HepG2 (cell line): ENCODE data around the gene ARHGAP15.

ENCODE experiments used
- BHLHE40 ChIP-seq: IDR thresholded peaks from 2 replicates; pipeline ENCODE4 v1.6.1; 2011; ENCODE audit warnings: low read length, improper control_type of control experiment
- EZH2 ChIP-seq: conservative IDR thresholded peaks from 2 replicates; pipeline ENCODE4 v1.6.1; 2012; ENCODE audit warnings: mild to moderate bottlenecking, low read depth, low read length, moderate library complexity
- THAP11 ChIP-seq: IDR thresholded peaks from 2 replicates; pipeline ENCODE4 v1.6.1; 2016; ENCODE audit warnings: missing biosample characterization, missing genetic modification reagents
- ZNF431 ChIP-seq: sonication (generic); formaldehyde crosslinking; IDR thresholded peaks from 2 replicates; pipeline ENCODE4 v1.9.0; 2022; ENCODE audit warnings: missing genetic modification reagents, low read depth, mild to moderate bottlenecking, borderline replicate concordance

GRCh38 chr2:143209570-143210445 is 80.6 kb downstream of the ARHGAP15 start:
- TF ChIP-seq ZNF431 (no peak), BHLHE40 (no peak), EZH2 (no peak), THAP11 (CRISPR knock-in tag) (no peak)
